HepG2 (cell line): ENCODE data around the gene IGLL1. TPM values are rescaled to one million over a fixed set of nuclear protein-coding genes. Genes with fewer than 3 reads are reported as not detected.
A peak's percentile ranks its signal among the peaks of the same experiment; 100 is the strongest.

Experiments
- CCAR2 ChIP-seq: fragments of 200-400 bp; formaldehyde crosslinking; optimal IDR thresholded peaks from 2 replicates; pipeline ENCODE3; 2018; ENCODE audit warnings: low read depth, mild to moderate bottlenecking, low read length, moderate library complexity
- FOXA3 ChIP-seq: IDR thresholded peaks from 2 replicates; pipeline ENCODE4 v1.6.1; 2016; ENCODE audit warnings: missing genetic modification reagents, missing compliant biosample characterization
- KMT2A ChIP-seq: sonication (generic); formaldehyde crosslinking; IDR thresholded peaks from 2 replicates; pipeline ENCODE4 v1.4.0; 2020; ENCODE audit warnings: missing genetic modification reagents
- MAZ ChIP-seq, 2 experiments: sonication (generic) in 1 of 2; formaldehyde crosslinking in 1 of 2; IDR thresholded peaks; 2 replicates each; pipeline versions ENCODE4 v1.5.0 to v1.6.1; 2012 to 2020; ENCODE audit warnings: low read depth in 2 of 2, mild to moderate bottlenecking in 2 of 2, borderline replicate concordance in 1 of 2, improper control_type of control experiment in 1 of 2, low read length in 1 of 2, missing genetic modification reagents in 1 of 2, moderate library complexity in 1 of 2
- MXD4 ChIP-seq: IDR thresholded peaks from 2 replicates; pipeline ENCODE4 v1.6.1; 2016; ENCODE audit warnings: mild to moderate bottlenecking, missing biosample characterization, missing genetic modification reagents
- MZF1 ChIP-seq: sonication (generic); formaldehyde crosslinking; IDR thresholded peaks from 2 replicates; pipeline ENCODE4 v1.8.1; 2023; ENCODE audit warnings: mild to moderate bottlenecking, missing genetic modification reagents, borderline replicate concordance
- NCOA2 ChIP-seq: sonication (generic); formaldehyde crosslinking; IDR thresholded peaks from 2 replicates; pipeline ENCODE4 v1.8.0; 2022; ENCODE audit warnings: inconsistent platforms
- ONECUT2 ChIP-seq: sonication (generic); formaldehyde crosslinking; IDR thresholded peaks from 2 replicates; pipeline ENCODE4 v1.4.0; 2020; ENCODE audit warnings: missing genetic modification reagents
- RARG ChIP-seq: sonication (generic); formaldehyde crosslinking; IDR thresholded peaks from 2 replicates; pipeline ENCODE4 v1.4.0; 2020; ENCODE audit warnings: low read depth, mild to moderate bottlenecking, missing genetic modification reagents
- RFXANK ChIP-seq: IDR thresholded peaks from 2 replicates; pipeline ENCODE4 v1.6.1; 2016
- SYNCRIP ChIP-seq: fragments of 200-400 bp; formaldehyde crosslinking; IDR thresholded peaks from 2 replicates; pipeline ENCODE4 v1.6.1; 2018; ENCODE audit warnings: mild to moderate bottlenecking, low read depth, low read length; ENCODE audit not compliant: insufficient read depth
- TBX3 ChIP-seq: fragments of 450-650 bp; IDR thresholded peaks from 2 replicates; pipeline ENCODE4 v1.6.1; 2017; ENCODE audit warnings: antibody characterized with exemption, mild to moderate bottlenecking, inconsistent platforms, borderline replicate concordance
- TEAD3 ChIP-seq: optimal IDR thresholded peaks from 2 replicates; pipeline ENCODE3; 2016; ENCODE audit warnings: borderline replicate concordance
- ZNF143 ChIP-seq: sonication (generic); formaldehyde crosslinking; IDR thresholded peaks from 2 replicates; pipeline ENCODE4 v1.4.0; 2020; ENCODE audit warnings: missing genetic modification reagents
- ZNF207 ChIP-seq: fragments of 450-650 bp; IDR thresholded peaks from 2 replicates; pipeline ENCODE4 v1.6.1; 2016; ENCODE audit warnings: antibody characterized with exemption, borderline replicate concordance
- ZNF264 ChIP-seq: sonication (generic); formaldehyde crosslinking; IDR thresholded peaks from 2 replicates; pipeline ENCODE4 v1.4.0; 2020; ENCODE audit warnings: missing genetic modification reagents
- ZNF282 ChIP-seq: fragments of 450-650 bp; IDR thresholded peaks from 2 replicates; pipeline ENCODE4 v1.6.1; 2018; ENCODE audit not compliant: partially characterized antibody
- ZNF460 ChIP-seq: sonication (generic); formaldehyde crosslinking; IDR thresholded peaks from 2 replicates; pipeline ENCODE4 v1.5.1; 2020; ENCODE audit warnings: missing genetic modification reagents, mild to moderate bottlenecking, borderline replicate concordance
- ZNF496 ChIP-seq: sonication (generic); formaldehyde crosslinking; IDR thresholded peaks from 2 replicates; pipeline ENCODE4 v1.8.1; 2023; ENCODE audit warnings: mild to moderate bottlenecking, moderate library complexity, missing genetic modification reagents; ENCODE audit not compliant: insufficient replicate concordance
- ZNF530 ChIP-seq: sonication (generic); formaldehyde crosslinking; IDR thresholded peaks from 2 replicates; pipeline ENCODE4 v1.5.0; 2020; ENCODE audit warnings: low read depth, mild to moderate bottlenecking, missing genetic modification reagents
- ZNF546 ChIP-seq: sonication (generic); formaldehyde crosslinking; conservative IDR thresholded peaks from 2 replicates; pipeline ENCODE4 v1.8.1; 2023; ENCODE audit warnings: mild to moderate bottlenecking, missing genetic modification reagents
- ZNF589 ChIP-seq: sonication (generic); formaldehyde crosslinking; conservative IDR thresholded peaks from 2 replicates; pipeline ENCODE4 v1.8.0; 2022; ENCODE audit warnings: mild to moderate bottlenecking, moderate library complexity, missing genetic modification reagents
- polyA plus RNA-seq, 8 experiments: library from polyadenylated mRNA; depleted of rRNA in 3 of 8; stranded (reverse) in 7 of 8; unstranded in 1 of 8; fragments of >200 nt; fragmentation: Illumina TruSeq in 4 of 8; extraction: Trizol in 4 of 8; gene quantifications; 2 replicates each; pipeline versions ENCODE4 v1.2.1 to v1.2.3, GENCODE V29; 2011 to 2016; ENCODE audit warnings: low read depth in 4 of 8, missing spikeins in 1 of 8, mixed read lengths in 1 of 8; ENCODE audit not compliant: insufficient read depth in 1 of 8
- total RNA-seq, 5 experiments: library from RNA; depleted of rRNA; stranded (reverse); fragments of >200 nt; fragmentation: Illumina TruSeq; extraction: Trizol; gene quantifications; 2 replicates each; pipeline ENCODE4 v1.2.3, GENCODE V29; 2016; ENCODE audit warnings: low read depth in 1 of 5
- TF ChIP-seq, protein P1 (sequence below): sonication (generic); formaldehyde crosslinking; IDR thresholded peaks from 2 replicates; pipeline ENCODE4 v1.5.0; 2020; ENCODE audit warnings: missing genetic modification reagents
- TF ChIP-seq, protein P2 (sequence below): sonication (generic); formaldehyde crosslinking; IDR thresholded peaks from 2 replicates; pipeline ENCODE4 v1.4.0; 2020; ENCODE audit warnings: mild to moderate bottlenecking, missing genetic modification reagents
- TF ChIP-seq, protein P3 (sequence below): sonication (generic); formaldehyde crosslinking; IDR thresholded peaks from 2 replicates; pipeline ENCODE4 v1.4.0; 2020; ENCODE audit warnings: mild to moderate bottlenecking, missing genetic modification reagents
- TF ChIP-seq, protein P4 (sequence below): sonication (generic); formaldehyde crosslinking; IDR thresholded peaks from 2 replicates; pipeline ENCODE4 v1.9.0; 2021; ENCODE audit warnings: missing genetic modification reagents, borderline replicate concordance

IGLL1 gene
- total and polyA plus RNA-seq, 2 of the 13 experiments (the other 11 are each of a cell fraction or from before 2014, with no cell fraction given): not detected

DNA sequence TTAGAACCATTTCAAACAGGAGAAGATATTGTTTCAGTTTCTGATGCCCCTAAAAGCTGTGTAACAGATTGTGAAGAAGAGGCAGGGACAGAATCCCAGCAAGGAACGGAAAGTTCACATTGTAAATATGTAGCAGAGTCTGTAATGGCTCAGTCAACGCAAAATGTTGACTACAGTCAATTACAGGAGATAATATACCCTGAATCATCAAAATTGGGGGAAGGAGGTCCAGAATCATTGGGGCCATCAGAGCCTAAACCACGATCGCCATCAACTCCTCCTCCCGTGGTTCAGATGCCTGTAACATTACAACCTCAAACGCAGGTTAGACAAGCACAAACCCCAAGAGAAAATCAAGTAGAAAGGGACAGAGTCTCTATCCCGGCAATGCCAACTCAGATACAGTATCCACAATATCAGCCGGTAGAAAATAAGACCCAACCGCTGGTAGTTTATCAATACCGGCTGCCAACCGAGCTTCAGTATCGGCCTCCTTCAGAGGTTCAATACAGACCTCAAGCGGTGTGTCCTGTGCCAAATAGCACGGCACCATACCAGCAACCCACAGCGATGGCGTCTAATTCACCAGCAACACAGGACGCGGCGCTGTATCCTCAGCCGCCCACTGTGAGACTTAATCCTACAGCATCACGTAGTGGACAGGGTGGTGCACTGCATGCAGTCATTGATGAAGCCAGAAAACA is 40.8 kb downstream of the IGLL1 start (continued):
- TF ChIP-seq ZNF546 (CRISPR knock-in tag) (no peak), ZNF207 (no peak), SYNCRIP (no peak), MXD4 (CRISPR knock-in tag) (0 out of 2 replicates have a peak, but pooled peaks have one; percentile 27), ZNF264 (no peak), ZNF143 (CRISPR knock-in tag) (no peak), MZF1 (CRISPR knock-in tag) (no peak), KMT2A (CRISPR knock-in tag) (peak; percentile 58; the same call in 1 of the 2 replicates), RFXANK (CRISPR knock-in tag) (no peak), TBX3 (no peak), CCAR2 (no peak), ZNF282 (no peak), ONECUT2 (CRISPR knock-in tag) (no peak), TEAD3 (peak; percentile 76), RARG (CRISPR knock-in tag) (no peak), FOXA3 (CRISPR knock-in tag) (peak; percentile 53), MAZ (IDR thresholded peaks at IDR 0.05; ENCODE audit: borderline replicate concordance, low read depth, low read length) (no peak), MAZ (CRISPR knock-in tag; IDR thresholded peaks at IDR 0.05; ENCODE audit: low read depth) (peak; percentile 29; the same call in 1 of the 2 replicates), NCOA2 (no peak; the same call in 1 of the 2 replicates), ZNF589 (CRISPR knock-in tag) (no peak), ZNF496 (no peak), ZNF460 (CRISPR knock-in tag) (no peak), ZNF530 (CRISPR knock-in tag) (no peak)
- TF ChIP-seq, protein P1, sequence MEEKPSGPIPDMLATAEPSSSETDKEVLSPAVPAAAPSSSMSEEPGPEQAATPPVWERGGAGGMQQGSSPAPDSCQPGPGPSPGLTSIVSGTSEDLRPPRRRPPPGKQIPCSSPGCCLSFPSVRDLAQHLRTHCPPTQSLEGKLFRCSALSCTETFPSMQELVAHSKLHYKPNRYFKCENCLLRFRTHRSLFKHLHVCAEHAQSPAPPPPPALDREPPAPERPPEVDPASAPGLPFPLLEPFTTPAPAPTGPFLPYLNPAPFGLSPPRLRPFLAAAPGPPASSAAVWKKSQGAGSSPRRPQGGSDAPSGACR (CRISPR knock-in tag): no peak
- TF ChIP-seq, protein P2, sequence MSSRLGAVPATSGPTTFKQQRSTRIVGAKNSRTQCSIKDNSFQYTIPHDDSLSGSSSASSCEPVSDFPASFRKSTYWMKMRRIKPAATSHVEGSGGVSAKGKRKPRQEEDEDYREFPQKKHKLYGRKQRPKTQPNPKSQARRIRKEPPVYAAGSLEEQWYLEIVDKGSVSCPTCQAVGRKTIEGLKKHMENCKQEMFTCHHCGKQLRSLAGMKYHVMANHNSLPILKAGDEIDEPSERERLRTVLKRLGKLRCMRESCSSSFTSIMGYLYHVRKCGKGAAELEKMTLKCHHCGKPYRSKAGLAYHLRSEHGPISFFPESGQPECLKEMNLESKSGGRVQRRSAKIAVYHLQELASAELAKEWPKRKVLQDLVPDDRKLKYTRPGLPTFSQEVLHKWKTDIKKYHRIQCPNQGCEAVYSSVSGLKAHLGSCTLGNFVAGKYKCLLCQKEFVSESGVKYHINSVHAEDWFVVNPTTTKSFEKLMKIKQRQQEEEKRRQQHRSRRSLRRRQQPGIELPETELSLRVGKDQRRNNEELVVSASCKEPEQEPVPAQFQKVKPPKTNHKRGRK (CRISPR knock-in tag): no peak
- TF ChIP-seq, protein P3, sequence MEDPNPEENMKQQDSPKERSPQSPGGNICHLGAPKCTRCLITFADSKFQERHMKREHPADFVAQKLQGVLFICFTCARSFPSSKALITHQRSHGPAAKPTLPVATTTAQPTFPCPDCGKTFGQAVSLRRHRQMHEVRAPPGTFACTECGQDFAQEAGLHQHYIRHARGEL (CRISPR knock-in tag): no peak
- TF ChIP-seq, protein P4, sequence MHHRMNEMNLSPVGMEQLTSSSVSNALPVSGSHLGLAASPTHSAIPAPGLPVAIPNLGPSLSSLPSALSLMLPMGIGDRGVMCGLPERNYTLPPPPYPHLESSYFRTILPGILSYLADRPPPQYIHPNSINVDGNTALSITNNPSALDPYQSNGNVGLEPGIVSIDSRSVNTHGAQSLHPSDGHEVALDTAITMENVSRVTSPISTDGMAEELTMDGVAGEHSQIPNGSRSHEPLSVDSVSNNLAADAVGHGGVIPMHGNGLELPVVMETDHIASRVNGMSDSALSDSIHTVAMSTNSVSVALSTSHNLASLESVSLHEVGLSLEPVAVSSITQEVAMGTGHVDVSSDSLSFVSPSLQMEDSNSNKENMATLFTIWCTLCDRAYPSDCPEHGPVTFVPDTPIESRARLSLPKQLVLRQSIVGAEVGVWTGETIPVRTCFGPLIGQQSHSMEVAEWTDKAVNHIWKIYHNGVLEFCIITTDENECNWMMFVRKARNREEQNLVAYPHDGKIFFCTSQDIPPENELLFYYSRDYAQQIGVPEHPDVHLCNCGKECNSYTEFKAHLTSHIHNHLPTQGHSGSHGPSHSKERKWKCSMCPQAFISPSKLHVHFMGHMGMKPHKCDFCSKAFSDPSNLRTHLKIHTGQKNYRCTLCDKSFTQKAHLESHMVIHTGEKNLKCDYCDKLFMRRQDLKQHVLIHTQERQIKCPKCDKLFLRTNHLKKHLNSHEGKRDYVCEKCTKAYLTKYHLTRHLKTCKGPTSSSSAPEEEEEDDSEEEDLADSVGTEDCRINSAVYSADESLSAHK: no peak
